Parathyroid adenoma (tissue), 2 donors: ENCODE results near the gene RASSF8.

Experiments
- H2AFZ ChIP-seq: fragments of 300-600 bp; sonication (generic); one replicate; pipeline ENCODE4 v1.7.0; 2017; ENCODE audit warnings: antibody characterized with exemption, mild to moderate bottlenecking
- H3K27ac ChIP-seq: fragments of 300-600 bp; sonication (generic); one replicate; pipeline ENCODE4 v1.7.0; 2017
- H3K27me3 ChIP-seq: fragments of 300-600 bp; sonication (generic); one replicate; pipeline ENCODE4 v1.7.0; 2017; ENCODE audit warnings: low read length; ENCODE audit not compliant: control insufficient read depth, insufficient read depth
- H3K36me3 ChIP-seq: fragments of 300-600 bp; sonication (generic); one replicate; pipeline ENCODE4 v1.7.0; 2017; ENCODE audit warnings: low read length; ENCODE audit not compliant: control insufficient read depth, insufficient read depth
- H3K4me1 ChIP-seq: fragments of 300-600 bp; sonication (generic); one replicate; pipeline ENCODE4 v1.7.0; 2017; ENCODE audit warnings: control low read depth
- H3K4me2 ChIP-seq: fragments of 300-600 bp; sonication (generic); one replicate; pipeline ENCODE4 v1.7.0; 2017; ENCODE audit warnings: low read length
- H3K4me3 ChIP-seq: fragments of 300-600 bp; sonication (generic); one replicate; pipeline ENCODE4 v1.7.0; 2017; ENCODE audit warnings: low read depth, low read length
- H3K79me2 ChIP-seq: fragments of 300-600 bp; sonication (generic); one replicate; pipeline ENCODE4 v1.7.0; 2017; ENCODE audit warnings: control low read depth
- H3K9ac ChIP-seq: fragments of 300-600 bp; sonication (generic); one replicate; pipeline ENCODE4 v1.7.0; 2017; ENCODE audit warnings: mild to moderate bottlenecking
- H3K9me3 ChIP-seq: fragments of 300-600 bp; sonication (generic); one replicate; pipeline ENCODE4 v1.7.0; 2017; ENCODE audit warnings: low read length; ENCODE audit not compliant: control insufficient read depth
- TF ChIP-seq, protein P1 (sequence below): fragments of 300-600 bp; sonication (generic); IDR thresholded peaks from one replicate; pipeline ENCODE4 v1.7.0; 2017; ENCODE audit warnings: antibody characterized with exemption, mild to moderate bottlenecking
- donor health status: primary hyperparathyroidism.

RASSF8 gene

DNA sequence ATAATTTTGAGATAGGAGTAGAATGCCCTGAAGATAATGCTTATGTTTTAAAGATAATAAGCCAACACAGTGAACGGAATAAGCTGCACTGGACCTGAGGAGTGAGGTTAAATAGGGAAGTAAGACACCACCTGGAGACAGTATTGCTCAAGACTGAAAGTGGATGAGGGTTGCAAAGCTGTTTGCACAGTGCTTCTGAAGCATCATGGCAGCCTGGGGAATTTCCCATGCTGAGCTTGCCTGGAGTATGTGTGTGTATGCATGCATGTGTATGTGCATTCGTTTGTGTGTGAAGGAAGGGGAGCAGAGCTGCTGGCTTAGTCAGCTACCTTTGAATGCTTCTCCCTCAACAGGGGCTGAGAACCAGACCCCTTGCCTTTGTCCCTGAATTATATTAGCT, 130.5 kb downstream of the RASSF8 start:
- H3K4me2 ChIP-seq: no peak overlapping the region
- H2AFZ ChIP-seq: no peak overlapping the region
- H3K27me3 ChIP-seq: no peaks in the 10 kb centered on the region
- no peak overlapping the region for H3K9ac ChIP-seq
- TF ChIP-seq, protein P1, sequence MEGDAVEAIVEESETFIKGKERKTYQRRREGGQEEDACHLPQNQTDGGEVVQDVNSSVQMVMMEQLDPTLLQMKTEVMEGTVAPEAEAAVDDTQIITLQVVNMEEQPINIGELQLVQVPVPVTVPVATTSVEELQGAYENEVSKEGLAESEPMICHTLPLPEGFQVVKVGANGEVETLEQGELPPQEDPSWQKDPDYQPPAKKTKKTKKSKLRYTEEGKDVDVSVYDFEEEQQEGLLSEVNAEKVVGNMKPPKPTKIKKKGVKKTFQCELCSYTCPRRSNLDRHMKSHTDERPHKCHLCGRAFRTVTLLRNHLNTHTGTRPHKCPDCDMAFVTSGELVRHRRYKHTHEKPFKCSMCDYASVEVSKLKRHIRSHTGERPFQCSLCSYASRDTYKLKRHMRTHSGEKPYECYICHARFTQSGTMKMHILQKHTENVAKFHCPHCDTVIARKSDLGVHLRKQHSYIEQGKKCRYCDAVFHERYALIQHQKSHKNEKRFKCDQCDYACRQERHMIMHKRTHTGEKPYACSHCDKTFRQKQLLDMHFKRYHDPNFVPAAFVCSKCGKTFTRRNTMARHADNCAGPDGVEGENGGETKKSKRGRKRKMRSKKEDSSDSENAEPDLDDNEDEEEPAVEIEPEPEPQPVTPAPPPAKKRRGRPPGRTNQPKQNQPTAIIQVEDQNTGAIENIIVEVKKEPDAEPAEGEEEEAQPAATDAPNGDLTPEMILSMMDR: no peak
- H3K79me2 ChIP-seq: no peaks in the 10 kb centered on the region
- H3K9me3 ChIP-seq: no peaks in the 10 kb centered on the region
- H3K27ac ChIP-seq: no peak overlapping the region
- no peak overlapping the region for H3K4me3 ChIP-seq
- H3K36me3 ChIP-seq: no peaks in the 10 kb centered on the region
- H3K4me1 ChIP-seq: no peaks in the 10 kb centered on the region

GRCh38 chr12:26090836-26091510, 132.5 kb downstream of the RASSF8 start:
- Histone ChIP-seq H3K79me2 (no peaks in the 10 kb centered on the region), H3K9ac (no peak overlapping the region), H3K27me3 (no peaks in the 10 kb centered on the region), H3K4me2 (no peak overlapping the region), H2AFZ (no peak overlapping the region), H3K9me3 (no peaks in the 10 kb centered on the region), H3K36me3 (no peaks in the 10 kb centered on the region), H3K4me3 (no peak overlapping the region), H3K27ac (no peak overlapping the region), H3K4me1 (no peaks in the 10 kb centered on the region)
- TF ChIP-seq, protein P1: no peak

GRCh38 chr12:26091822-26092221, 133.3 kb downstream of the RASSF8 start:
- Histone ChIP-seq H3K27ac (no peak overlapping the region), H3K79me2 (no peaks in the 10 kb centered on the region), H2AFZ (no peak overlapping the region), H3K4me1 (no peaks in the 10 kb centered on the region), H3K36me3 (no peaks in the 10 kb centered on the region), H3K27me3 (no peaks in the 10 kb centered on the region), H3K4me2 (no peak overlapping the region), H3K4me3 (no peak overlapping the region), H3K9ac (no peak overlapping the region), H3K9me3 (no peaks in the 10 kb centered on the region)
- TF ChIP-seq, protein P1: no peak

- Histone ChIP-seq H3K27me3 (no peaks in the 10 kb centered on the region), H3K4me3 (no peak overlapping the region), H2AFZ (no peak overlapping the region), H3K4me2 (no peak overlapping the region), H3K36me3 (no peaks in the 10 kb centered on the region), H3K9me3 (no peaks in the 10 kb centered on the region), H3K79me2 (no peaks in the 10 kb centered on the region), H3K4me1 (no peaks in the 10 kb centered on the region), H3K27ac (no peak overlapping the region), H3K9ac (no peak overlapping the region)
- TF ChIP-seq, protein P1: no peak
Measured at GRCh38 chr12:26092346-26093105, 134.0 kb downstream of the RASSF8 start.
